ENCODE results near the gene SLC26A2.
A peak's percentile ranks its signal among the peaks of the same experiment; 100 is the strongest.

The SLC26A2 gene

GRCh38 chr5:149962601-149963300, 2.2 kb downstream of the SLC26A2 start:
- no peak for DNase-seq

- no peak for DNase-seq
Observed at GRCh38 chr5:149963729-149964128, 3.2 kb downstream of the SLC26A2 start.

- no peak for DNase-seq
Observed at GRCh38 chr5:149966946-149967345, 6.4 kb downstream of the SLC26A2 start.

DNA sequence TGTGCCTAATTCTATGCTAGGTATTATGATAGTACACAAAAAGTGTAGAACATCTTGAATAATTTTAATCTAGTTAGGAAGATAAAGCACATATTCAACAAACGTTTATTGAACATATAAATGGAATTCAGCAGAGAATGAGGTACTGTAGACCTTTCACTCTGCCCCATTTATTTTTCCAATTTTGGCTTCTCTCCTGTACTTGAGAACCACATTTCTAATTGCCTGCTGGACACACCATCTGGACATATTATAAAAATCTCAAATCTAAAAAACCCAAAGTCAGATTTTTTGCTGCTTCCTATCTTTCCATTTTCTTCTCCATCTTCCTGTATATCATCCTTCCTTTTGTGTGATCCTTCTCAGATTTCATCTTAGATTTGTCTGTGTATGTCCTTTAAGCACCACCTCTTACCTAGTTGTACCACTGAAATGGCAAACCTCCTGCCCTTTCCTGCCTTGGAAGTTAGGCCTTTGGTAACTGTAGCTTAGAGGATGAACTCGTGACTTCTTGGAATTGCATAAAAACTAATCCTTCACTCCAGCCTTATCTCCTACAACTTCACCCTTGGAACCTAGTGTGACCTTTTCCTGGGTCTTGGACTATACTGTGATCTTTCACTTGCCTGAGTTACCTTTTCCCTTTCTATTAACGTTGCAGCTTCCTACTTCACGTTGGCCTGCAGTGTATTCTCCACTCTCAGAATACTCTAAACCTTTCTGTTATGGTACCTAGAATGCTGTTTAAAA, 8.8 kb downstream of the SLC26A2 start:
- DNase-seq: no peak

- no peak for DNase-seq
Observed at GRCh38 chr5:149975409-149975808, 14.9 kb downstream of the SLC26A2 start.

DNA sequence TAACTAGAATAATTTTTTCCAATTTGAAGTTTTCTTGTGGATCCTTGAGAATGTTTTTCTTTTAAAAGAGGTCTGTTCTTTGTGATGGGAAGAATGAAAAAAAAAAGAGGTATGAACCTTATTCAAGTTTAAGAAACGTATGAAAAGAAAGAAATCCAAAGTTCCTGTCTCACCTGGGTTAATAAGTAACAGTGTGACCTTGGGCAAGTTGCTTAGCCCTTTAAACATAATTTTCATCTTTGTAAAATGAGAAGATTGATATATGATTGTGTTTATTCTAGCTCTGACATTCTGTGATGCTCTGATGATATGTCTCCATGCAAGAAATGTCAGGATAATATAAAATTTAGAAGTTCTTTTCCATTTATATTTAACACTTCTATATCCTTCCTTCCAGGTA, 19.3 kb downstream of the SLC26A2 start:
- no peak for DNase-seq

- no peak for DNase-seq
Observed at GRCh38 chr5:149981206-149981605, 20.6 kb downstream of the SLC26A2 start.

DNA sequence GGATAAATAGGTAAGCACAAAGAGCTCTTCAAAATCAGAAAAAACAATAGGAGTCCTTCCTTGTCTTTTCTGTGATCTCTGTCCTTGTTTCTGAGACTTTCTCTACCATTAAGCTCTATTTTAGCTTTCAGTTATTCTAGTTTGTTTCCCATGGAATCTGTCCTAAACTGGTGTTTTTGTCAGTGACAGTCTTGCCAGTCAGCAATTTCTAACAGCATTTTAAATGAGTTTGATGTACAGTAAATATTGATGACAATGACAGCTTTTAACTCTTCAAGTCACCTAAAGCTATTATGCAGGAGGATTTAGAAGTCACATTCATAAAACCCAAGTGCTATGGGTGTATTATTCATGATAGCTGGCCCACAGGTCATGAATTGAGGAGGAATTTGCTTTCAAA, 21.9 kb downstream of the SLC26A2 start:
- DNase-seq: no peak

DNA sequence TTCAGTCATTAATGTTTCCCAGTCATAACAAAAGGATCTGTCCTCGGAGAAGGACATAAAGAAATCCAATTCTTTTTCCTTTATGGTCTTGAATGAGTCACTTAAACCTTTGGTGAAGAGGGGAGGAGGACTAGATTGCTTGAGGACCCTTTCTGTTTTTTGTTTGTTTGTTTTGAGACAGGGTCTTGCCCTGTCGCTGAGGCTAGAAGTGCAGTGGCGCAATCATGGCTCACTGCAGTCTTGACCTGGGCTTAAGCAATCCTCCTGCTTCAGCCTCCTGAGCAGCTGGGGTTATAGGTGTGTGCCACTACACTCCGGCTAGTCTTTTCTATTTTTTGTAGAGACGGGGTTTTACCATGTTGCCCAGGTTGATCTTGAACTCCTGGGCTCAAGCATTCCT, 27.6 kb downstream of the SLC26A2 start:
- no peak for DNase-seq

DNA sequence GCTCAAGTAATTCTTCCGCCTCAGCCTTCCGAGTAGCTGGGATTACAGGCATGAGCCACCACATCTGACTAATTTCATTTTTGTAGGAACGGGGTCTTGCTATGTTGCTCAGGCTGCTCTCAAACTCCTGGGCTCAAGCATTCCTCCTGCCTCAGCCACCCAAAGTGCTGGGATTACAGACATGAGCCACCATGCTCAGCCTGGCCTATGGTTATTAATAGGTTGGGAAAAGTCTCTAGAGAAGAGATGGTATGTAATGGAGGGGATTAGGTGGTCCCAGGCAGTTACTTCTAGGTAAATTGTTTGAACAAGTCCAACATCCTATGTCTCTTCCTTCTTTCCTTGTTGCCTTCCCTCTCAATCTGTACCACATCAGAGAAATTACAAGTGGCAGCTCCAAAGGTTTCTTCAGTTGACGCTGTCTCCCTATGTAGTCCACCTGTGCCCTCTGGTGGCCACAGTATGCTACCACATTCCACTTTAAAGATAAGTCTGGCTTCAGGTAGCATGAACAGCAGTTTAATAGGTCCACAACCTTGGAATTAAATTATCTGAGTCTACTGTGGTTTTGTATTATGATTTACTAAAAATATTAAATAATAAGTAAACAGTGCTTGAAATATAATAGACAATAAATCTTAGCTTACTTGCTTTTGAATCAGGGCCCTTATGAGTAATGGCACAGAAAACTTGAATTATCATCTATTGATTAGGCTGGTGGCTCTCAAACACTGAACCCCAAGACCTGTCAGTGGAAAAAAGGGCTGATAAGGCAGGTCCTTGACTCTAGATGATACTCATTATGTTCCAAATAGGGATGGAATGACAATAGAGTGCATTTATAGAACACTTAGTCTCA, 30.2 kb downstream of the SLC26A2 start:
- DNase-seq: peak; percentile 7 to 53 (median 37)

GRCh38 chr5:149993471-149993870, 32.9 kb downstream of the SLC26A2 start:
- no peak for DNase-seq

- DNase-seq: no peak
Observed at GRCh38 chr5:149995385-149996204, 35.0 kb downstream of the SLC26A2 start.

GRCh38 chr5:149996205-149996890, 35.8 kb downstream of the SLC26A2 start:
- no peak for DNase-seq

GRCh38 chr5:149998281-149998680, 37.7 kb downstream of the SLC26A2 start:
- no peak for DNase-seq

DNA sequence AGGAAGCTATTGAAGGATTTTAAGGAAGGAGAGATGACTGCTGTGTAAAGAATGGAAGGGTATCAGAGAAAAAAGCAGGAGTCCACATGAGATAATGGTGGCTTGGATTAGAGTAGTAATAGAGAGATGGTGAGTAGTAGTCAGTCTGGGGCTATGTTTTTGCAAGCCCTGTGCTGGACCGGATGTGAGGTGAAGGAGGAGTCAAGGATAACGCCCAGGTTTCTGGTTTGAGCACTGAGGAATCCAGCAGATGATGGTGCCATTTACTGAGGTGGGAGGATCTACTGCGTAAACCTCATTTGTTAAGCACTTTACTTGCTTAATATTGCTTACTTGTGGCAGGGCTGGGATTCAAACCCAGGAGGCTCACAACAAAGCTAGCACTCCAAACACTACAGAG, 38.8 kb downstream of the SLC26A2 start:
- DNase-seq: no peak

DNA sequence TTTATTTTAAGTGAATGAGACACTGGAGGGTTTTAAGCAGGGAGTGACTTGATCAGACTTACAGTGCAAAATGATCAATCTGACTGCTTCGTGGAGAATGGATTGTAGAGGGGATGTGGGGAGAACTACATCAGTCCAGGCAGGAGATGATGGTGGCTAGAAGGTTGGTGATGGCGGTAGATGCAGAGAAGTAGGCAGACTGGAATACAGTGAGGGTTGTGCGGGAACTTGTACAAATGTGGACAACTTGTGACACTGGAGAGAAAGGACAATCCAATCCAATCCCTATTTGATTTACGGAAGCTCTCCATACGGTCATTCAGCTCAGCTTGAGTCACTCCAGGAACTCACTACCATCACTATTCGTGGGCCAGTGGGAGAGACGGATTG, 39.3 kb downstream of the SLC26A2 start:
- DNase-seq: no peak

- DNase-seq: peak; percentile 71 to 82 (median 78)
Observed at GRCh38 chr5:150000256-150000989, 39.9 kb downstream of the SLC26A2 start, which contains the start of the genes HMGXB3 and TIGD6. Gene HMGXB3 (plus strand): TSS chr5:150000739. CDS start chr5:150004853, 4,114 bp downstream. Gene TIGD6 (minus strand): TSS chr5:150000654. CDS start chr5:149996348, 4,306 bp downstream.

- peak in 2 of 4 experiments; percentile 25 to 33 for DNase-seq
Observed at GRCh38 chr5:150000990-150001659, 40.6 kb downstream of the SLC26A2 start.

DNA sequence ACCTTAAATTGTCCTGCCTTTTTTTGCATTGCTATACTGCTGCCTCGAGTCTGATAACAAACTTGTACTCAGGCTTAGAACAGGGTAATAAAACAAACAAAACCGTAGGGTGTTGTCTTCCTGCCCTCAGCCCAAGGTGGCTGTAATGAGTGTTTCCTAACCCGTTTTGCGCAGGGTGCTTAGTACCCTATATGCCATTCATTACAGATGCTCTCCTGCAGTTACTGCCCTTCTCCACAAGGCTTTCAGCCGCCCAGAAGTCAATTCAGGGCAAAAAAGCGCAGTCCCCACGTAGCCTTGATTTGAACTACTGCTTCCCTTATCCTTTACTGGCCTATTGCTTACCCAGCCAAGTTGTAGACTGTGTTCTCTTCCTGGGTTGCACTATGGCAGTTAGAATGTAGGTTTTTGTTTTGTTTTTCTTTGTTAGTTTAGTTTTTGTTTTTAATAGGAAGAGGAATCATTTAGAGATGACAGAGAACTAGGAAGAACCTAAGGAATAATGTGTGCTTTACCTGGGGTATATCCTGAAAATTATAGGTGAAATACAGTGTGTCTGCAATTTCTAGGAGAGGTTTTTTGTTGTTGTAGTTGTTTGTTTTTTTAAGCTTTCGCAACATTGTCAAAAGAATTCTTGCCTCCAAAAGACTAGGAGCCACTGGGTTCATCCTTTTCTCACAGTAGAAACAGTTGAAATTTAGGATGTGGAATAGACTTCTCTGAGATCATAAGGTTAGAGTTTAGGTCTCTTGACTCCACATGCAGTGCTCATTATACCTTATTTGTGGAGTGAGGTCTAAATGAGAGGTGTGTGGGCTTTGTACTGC, 41.3 kb downstream of the SLC26A2 start:
- peak in 3 of 4 experiments; percentile 5 to 15 (median 14) for DNase-seq
